Endothelial cell of umbilical vein (primary cell): Measurements from ENCODE around the gene CCL4.

Experiments used
- EZH2 ChIP-seq: IDR thresholded peaks from 2 replicates; pipeline ENCODE4 v1.6.1; 2012; ENCODE audit warnings: borderline replicate concordance, low read depth, mild to moderate bottlenecking, moderate library complexity, low read length, inconsistent platforms; ENCODE audit not compliant: severe bottlenecking
- TF ChIP-seq, protein P1 (sequence below), 2 donors: IDR thresholded peaks; 1 replicate in 1 of 2; 2 replicates in 1 of 2; pipeline ENCODE4 v1.5.1; 2011; ENCODE audit warnings: low read length in 2 of 2, mild to moderate bottlenecking in 2 of 2, moderate library complexity in 2 of 2, control low read depth in 1 of 2, inconsistent platforms in 1 of 2, low read depth in 1 of 2; ENCODE audit not compliant: insufficient read depth in 1 of 2; ENCODE audit errors: extremely low read depth in 1 of 2

DNA sequence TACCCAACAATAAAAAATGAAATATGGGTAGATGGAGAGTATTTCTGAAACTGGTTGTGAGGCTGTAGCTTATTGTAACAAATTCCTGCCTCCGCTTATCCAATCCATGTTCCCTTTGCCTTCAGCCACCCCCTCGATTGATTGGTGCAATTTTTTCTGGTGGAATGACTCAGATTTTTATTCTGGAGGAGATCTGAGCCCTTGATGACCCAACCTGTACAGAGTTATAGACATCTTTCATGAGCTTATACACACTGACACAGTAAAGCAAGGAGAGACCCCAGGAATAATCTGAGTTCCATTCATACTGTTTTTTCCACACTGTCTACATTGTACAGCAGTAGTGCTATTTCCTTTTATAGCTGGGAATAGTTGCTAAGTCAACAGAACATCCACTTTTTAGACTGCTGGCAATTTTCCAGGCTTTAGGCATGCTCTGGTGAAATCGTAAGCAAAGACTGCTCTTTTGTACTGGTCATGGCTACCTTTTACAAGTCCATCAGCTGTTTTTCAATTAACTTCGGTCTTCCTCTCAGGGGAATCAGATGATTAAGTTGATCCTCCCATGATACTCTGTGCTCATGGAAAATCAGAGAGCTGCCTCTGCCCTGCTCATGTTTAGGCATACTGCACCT lies 30.1 kb downstream of the CCL4 start:
- TF ChIP-seq EZH2, result no peak
- TF ChIP-seq, protein P1, sequence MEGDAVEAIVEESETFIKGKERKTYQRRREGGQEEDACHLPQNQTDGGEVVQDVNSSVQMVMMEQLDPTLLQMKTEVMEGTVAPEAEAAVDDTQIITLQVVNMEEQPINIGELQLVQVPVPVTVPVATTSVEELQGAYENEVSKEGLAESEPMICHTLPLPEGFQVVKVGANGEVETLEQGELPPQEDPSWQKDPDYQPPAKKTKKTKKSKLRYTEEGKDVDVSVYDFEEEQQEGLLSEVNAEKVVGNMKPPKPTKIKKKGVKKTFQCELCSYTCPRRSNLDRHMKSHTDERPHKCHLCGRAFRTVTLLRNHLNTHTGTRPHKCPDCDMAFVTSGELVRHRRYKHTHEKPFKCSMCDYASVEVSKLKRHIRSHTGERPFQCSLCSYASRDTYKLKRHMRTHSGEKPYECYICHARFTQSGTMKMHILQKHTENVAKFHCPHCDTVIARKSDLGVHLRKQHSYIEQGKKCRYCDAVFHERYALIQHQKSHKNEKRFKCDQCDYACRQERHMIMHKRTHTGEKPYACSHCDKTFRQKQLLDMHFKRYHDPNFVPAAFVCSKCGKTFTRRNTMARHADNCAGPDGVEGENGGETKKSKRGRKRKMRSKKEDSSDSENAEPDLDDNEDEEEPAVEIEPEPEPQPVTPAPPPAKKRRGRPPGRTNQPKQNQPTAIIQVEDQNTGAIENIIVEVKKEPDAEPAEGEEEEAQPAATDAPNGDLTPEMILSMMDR (IDR thresholded peaks at IDR 0.05; ENCODE audit: extremely low read depth in 1 of 2, insufficient read depth in 1 of 2, low read depth in 1 of 2, low read length in 2 of 2), result no peak
